Measurements from ENCODE around the gene DRG1.

DNA sequence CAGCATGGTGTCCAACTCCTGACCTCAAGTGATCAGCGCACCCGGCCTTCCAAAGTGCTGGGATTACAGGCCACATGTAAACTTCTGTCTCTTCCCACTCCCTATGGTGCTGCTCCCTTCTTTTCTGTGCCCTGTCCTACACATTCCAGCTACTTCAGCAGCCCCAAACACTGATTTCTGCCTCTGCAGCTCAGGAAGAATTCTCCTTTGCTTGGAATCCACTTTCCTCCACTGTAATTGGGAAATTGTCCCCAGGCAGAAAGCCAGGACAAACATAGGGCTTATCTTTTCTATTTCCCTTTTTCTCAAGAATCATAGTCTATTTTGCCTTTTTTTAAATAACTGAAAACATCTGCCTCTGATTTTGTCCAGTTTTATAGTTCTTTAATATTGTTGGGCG lies 21.3 kb upstream of the DRG1 start:
- TF ChIP-seq, protein P1, sequence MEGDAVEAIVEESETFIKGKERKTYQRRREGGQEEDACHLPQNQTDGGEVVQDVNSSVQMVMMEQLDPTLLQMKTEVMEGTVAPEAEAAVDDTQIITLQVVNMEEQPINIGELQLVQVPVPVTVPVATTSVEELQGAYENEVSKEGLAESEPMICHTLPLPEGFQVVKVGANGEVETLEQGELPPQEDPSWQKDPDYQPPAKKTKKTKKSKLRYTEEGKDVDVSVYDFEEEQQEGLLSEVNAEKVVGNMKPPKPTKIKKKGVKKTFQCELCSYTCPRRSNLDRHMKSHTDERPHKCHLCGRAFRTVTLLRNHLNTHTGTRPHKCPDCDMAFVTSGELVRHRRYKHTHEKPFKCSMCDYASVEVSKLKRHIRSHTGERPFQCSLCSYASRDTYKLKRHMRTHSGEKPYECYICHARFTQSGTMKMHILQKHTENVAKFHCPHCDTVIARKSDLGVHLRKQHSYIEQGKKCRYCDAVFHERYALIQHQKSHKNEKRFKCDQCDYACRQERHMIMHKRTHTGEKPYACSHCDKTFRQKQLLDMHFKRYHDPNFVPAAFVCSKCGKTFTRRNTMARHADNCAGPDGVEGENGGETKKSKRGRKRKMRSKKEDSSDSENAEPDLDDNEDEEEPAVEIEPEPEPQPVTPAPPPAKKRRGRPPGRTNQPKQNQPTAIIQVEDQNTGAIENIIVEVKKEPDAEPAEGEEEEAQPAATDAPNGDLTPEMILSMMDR (IDR thresholded peaks at IDR 0.05): no peak
- TF ChIP-seq EP300 (IDR thresholded peaks at IDR 0.05) (no peak), POLR2A (IDR thresholded peaks at IDR 0.05) (no peak), POLR2AphosphoS5 (IDR thresholded peaks at IDR 0.05) (no peak)
